Caco-2 (cell line): Measurements from ENCODE around the gene VAX1. TPM values are rescaled to one million over a fixed set of nuclear protein-coding genes. Genes with fewer than 3 reads are reported as not detected.

Experiments
- BruUV-seq: library from RNA; stranded (reverse); fragments of 400-500 nt; replicated peaks from 2 replicates; lab custom pipeline; 2021; lab: Mats Ljungman, UMichigan
- CTCF ChIA-PET: fragments of 300-600 bp; sonication (Branson Sonifier 250); formaldehyde crosslinking; loops from one replicate; lab custom pipeline; 2022; ENCODE audit warnings: antibody characterized with exemption; lab: Charles Lee
- POLR2A ChIA-PET: fragments of 300-600 bp; sonication (Branson Sonifier 250); formaldehyde crosslinking; loops from one replicate; lab custom pipeline; 2022; ENCODE audit warnings: antibody characterized with exemption; lab: Charles Lee
- DNase-seq, 2 experiments: peaks; one replicate each; pipeline versions ENCODE4 v3.0.0 to v3.0.0-alpha.2; 2020 to 2022
- H3K27me3 ChIP-seq: replicated peaks from 2 replicates; pipeline ENCODE4 v1.6.0; 2011; ENCODE audit warnings: low read length; ENCODE audit not compliant: control insufficient read depth, insufficient read depth
- H3K36me3 ChIP-seq: 2 replicates; pipeline ENCODE4 v1.5.1; 2011; ENCODE audit warnings: low read length; ENCODE audit not compliant: control insufficient read depth, insufficient read depth
- H3K4me1 ChIP-seq: fragments of 250-450 bp; sonication (Bioruptor Pico); 2 replicates; pipeline ENCODE4 v1.5.1; 2020; ENCODE audit warnings: mild to moderate bottlenecking
- H3K4me3 ChIP-seq: 2 replicates; pipeline ENCODE4 v1.5.1; 2011; ENCODE audit warnings: low read depth, mild to moderate bottlenecking, control low read depth, low read length
- H3K9me3 ChIP-seq: fragments of 250-450 bp; sonication (Bioruptor Pico); 2 replicates; pipeline ENCODE4 v1.5.1; 2020; ENCODE audit warnings: mild to moderate bottlenecking, moderate library complexity
- H3K27ac Mint-ChIP-seq: one replicate; pipeline ENCODE4 v1.8.0; 2022; ENCODE audit warnings: mixed read lengths; ENCODE audit not compliant: unreplicated experiment
- H3K27me3 Mint-ChIP-seq: one replicate; pipeline ENCODE4 v1.8.0; 2022; ENCODE audit warnings: mixed read lengths; ENCODE audit not compliant: insufficient read depth, unreplicated experiment
- H3K36me3 Mint-ChIP-seq: one replicate; pipeline ENCODE4 v1.8.0; 2022; ENCODE audit warnings: mild to moderate bottlenecking, mixed read lengths; ENCODE audit not compliant: insufficient read depth, unreplicated experiment
- H3K4me1 Mint-ChIP-seq: one replicate; pipeline ENCODE4 v1.8.0; 2022; ENCODE audit warnings: low read depth, mixed read lengths; ENCODE audit not compliant: unreplicated experiment
- H3K4me3 Mint-ChIP-seq: one replicate; pipeline ENCODE4 v1.8.0; 2022; ENCODE audit warnings: mild to moderate bottlenecking, moderate library complexity, mixed read lengths; ENCODE audit not compliant: unreplicated experiment
- H3K9me3 Mint-ChIP-seq: one replicate; pipeline ENCODE4 v1.8.0; 2022; ENCODE audit warnings: mixed read lengths; ENCODE audit not compliant: unreplicated experiment
- intact Hi-C: fragments of 100-400 bp; cut with micrococcal nuclease; formaldehyde crosslinking; loops from one replicate; pipeline ENCODE4 v1.10.0; 2022; ENCODE audit not compliant: unreplicated experiment
- total RNA-seq: library from RNA; stranded (reverse); gene quantifications from 2 replicates; pipeline ENCODE4 v1.2.3, GENCODE V29; 2022
- TF ChIP-seq, protein P1 (sequence below), 2 experiments: fragments of 200-600 bp in 1 of 2; IDR thresholded peaks; 1 replicate in 1 of 2; 2 replicates in 1 of 2; pipeline versions ENCODE4 v1.5.1 to v1.8.0; 2011 to 2022; ENCODE audit warnings: antibody characterized with exemption in 1 of 2, control low read depth in 1 of 2, inconsistent platforms in 1 of 2, low read depth in 1 of 2, low read length in 1 of 2, mild to moderate bottlenecking in 1 of 2, moderate library complexity in 1 of 2; ENCODE audit not compliant: insufficient read depth in 1 of 2, severe bottlenecking in 1 of 2, unreplicated experiment in 1 of 2

Gene VAX1
- total RNA-seq, 1 experiment from 2014 or later: not detected

DNA sequence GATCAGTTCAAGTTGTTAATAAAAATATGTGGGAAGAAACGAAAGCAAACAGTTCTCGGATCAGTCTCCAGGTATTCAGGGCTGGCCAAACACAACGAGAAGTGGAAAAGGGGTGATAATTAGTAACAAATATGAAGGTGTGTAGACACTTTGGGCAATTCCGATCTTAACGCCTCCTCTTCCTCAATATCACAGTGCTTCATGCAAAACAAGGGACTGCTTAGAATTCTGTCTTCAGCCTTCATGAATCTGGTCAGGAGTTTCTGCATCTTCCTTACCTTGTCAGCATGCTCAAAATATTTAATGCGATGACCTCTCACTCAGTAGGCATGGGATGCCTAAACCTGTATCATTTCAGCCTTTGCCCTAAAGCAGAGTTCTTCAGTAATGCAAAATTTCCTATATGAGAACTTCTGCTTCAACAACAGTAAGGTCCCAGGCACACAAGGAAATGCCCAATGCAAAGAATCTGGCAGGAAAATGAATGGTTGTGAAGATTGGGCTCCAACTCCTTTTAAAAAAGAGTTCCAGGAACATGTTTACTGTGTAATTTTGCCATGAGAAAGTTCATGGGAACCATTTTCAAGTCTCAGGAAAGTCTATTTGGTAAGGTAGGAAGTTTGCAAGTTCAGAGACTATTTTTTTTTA is 23.4 kb upstream of the VAX1 start:
- peaks cover 43% of the 10 kb centered on the region for H3K27me3 Mint-ChIP-seq
- no peaks in the 10 kb centered on the region for H3K36me3 Mint-ChIP-seq
- Histone ChIP-seq H3K4me1 (peaks cover 18% of the 10 kb centered on the region), H3K36me3 (no peaks in the 10 kb centered on the region), H3K27me3 (peaks cover 6% of the 10 kb centered on the region), H3K9me3 (no peaks in the 10 kb centered on the region), H3K4me3 (no peak overlapping the region)
- no peak overlapping the region for H3K27ac Mint-ChIP-seq
- TF ChIP-seq, protein P1, sequence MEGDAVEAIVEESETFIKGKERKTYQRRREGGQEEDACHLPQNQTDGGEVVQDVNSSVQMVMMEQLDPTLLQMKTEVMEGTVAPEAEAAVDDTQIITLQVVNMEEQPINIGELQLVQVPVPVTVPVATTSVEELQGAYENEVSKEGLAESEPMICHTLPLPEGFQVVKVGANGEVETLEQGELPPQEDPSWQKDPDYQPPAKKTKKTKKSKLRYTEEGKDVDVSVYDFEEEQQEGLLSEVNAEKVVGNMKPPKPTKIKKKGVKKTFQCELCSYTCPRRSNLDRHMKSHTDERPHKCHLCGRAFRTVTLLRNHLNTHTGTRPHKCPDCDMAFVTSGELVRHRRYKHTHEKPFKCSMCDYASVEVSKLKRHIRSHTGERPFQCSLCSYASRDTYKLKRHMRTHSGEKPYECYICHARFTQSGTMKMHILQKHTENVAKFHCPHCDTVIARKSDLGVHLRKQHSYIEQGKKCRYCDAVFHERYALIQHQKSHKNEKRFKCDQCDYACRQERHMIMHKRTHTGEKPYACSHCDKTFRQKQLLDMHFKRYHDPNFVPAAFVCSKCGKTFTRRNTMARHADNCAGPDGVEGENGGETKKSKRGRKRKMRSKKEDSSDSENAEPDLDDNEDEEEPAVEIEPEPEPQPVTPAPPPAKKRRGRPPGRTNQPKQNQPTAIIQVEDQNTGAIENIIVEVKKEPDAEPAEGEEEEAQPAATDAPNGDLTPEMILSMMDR (IDR thresholded peaks at IDR 0.05; ENCODE audit: insufficient read depth in 1 of 2, low read depth in 1 of 2, low read length in 1 of 2, severe bottlenecking in 1 of 2, unreplicated experiment in 1 of 2): no peak
- intact Hi-C loops: loop anchor here (10.0 kb wide), 1 partner anchor 157 kb away; the partner anchor contains the start of gene SHTN1
- H3K4me1 Mint-ChIP-seq: no peaks in the 10 kb centered on the region
- BruUV-seq: no TSS peak
- CTCF ChIA-PET: interaction anchor here (0.8 to 1.0 kb wide), 2 partner anchors 14 to 31 kb away, joined by 3 to 4 read pairs; no protein-coding TSS in a partner anchor
- no peak overlapping the region for H3K4me3 Mint-ChIP-seq
- no peak for DNase-seq
- no peaks in the 10 kb centered on the region for H3K9me3 Mint-ChIP-seq
- POLR2A ChIA-PET: no interaction called here

DNA sequence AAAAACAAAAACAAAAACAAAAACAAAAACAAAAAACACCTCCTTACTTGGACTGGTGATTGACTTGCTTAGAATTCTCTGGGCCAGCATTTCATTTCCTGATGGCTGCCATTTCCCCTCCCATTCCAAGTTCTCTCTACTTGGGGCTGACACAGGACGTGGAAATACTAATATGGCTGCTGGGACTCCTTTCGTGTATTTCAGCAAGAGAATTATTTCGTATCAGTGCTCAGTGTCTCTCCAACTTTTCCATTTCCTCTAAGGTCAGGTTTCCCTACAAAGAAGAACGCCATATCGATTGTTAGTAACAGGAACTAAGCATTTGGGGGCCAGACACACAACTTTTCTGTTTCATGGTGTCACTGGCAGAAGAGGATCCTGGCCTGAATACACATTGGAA is 22.5 kb upstream of the VAX1 start:
- Histone ChIP-seq H3K36me3 (no peaks in the 10 kb centered on the region), H3K4me3 (no peak overlapping the region), H3K27me3 (peaks cover 6% of the 10 kb centered on the region), H3K4me1 (peaks cover 12% of the 10 kb centered on the region), H3K9me3 (no peaks in the 10 kb centered on the region)
- ChIA-PET CTCF (no interaction called here), POLR2A (no interaction called here)
- no TSS peak for BruUV-seq
- no peaks in the 10 kb centered on the region for H3K4me1 Mint-ChIP-seq
- H3K9me3 Mint-ChIP-seq: no peaks in the 10 kb centered on the region
- DNase-seq: no peak
- H3K27ac Mint-ChIP-seq: no peak overlapping the region
- intact Hi-C loops: loop anchor here (10.0 kb wide), 1 partner anchor 156 kb away; the partner anchor contains the start of gene SHTN1
- H3K27me3 Mint-ChIP-seq: peaks cover 45% of the 10 kb centered on the region
- no peaks in the 10 kb centered on the region for H3K36me3 Mint-ChIP-seq
- TF ChIP-seq, protein P1 (IDR thresholded peaks at IDR 0.05; ENCODE audit: insufficient read depth in 1 of 2, low read depth in 1 of 2, low read length in 1 of 2, severe bottlenecking in 1 of 2, unreplicated experiment in 1 of 2): no peak
- no peak overlapping the region for H3K4me3 Mint-ChIP-seq

DNA sequence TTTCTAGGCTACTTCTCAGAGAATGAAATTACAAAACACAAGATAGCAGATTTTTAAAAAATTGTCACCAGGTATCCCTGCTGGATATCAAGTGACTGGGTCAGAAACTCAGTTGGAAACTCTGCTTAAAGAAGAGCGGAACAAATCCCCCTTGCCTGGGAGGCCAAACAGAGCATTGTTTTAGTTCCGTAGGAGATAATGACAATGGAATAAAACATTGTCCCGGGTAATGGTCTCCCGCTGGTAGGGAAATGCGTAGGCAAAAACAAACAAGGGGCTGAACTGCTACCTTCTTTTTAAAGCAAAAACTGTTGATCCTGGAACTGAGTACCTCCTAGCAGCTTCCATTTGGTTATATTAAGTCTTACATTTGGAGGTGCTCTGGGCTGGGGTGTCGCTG is 21.3 kb upstream of the VAX1 start:
- Histone ChIP-seq H3K27me3 (peaks cover 6% of the 10 kb centered on the region), H3K36me3 (no peaks in the 10 kb centered on the region), H3K4me3 (no peak overlapping the region), H3K4me1 (peaks cover 8% of the 10 kb centered on the region; the same call in 1 of the 2 replicates), H3K9me3 (no peaks in the 10 kb centered on the region)
- DNase-seq: no peak
- TF ChIP-seq, protein P1 (IDR thresholded peaks at IDR 0.05; ENCODE audit: insufficient read depth in 1 of 2, low read depth in 1 of 2, low read length in 1 of 2, severe bottlenecking in 1 of 2, unreplicated experiment in 1 of 2): no peak
- ChIA-PET POLR2A (no interaction called here), CTCF (interaction anchor here (0.7 kb wide), 1 partner anchor 15 kb away, joined by 4 read pairs; no protein-coding TSS in a partner anchor)
- Mint-ChIP-seq H3K9me3 (no peaks in the 10 kb centered on the region), H3K27ac (no peak overlapping the region), H3K36me3 (no peaks in the 10 kb centered on the region), H3K27me3 (peaks cover 48% of the 10 kb centered on the region), H3K4me1 (no peaks in the 10 kb centered on the region), H3K4me3 (no peak overlapping the region)
- intact Hi-C loops: no loop called here
- no TSS peak for BruUV-seq
